KBM-7 (cell line): ENCODE results near the gene PRR7.

ENCODE experiments used
- DNase-seq: peaks from one replicate; pipeline ENCODE4 v3.0.0-alpha.2; 2015
- in situ Hi-C: fragments of 300-500 bp; cut with MboI; formaldehyde crosslinking; loops from 2 replicates; pipeline ENCODE4 v1.14.3; 2020; ENCODE audit warnings: low sequenced_read_pairs, low pct_unique_long_range_greater_than_20kb, mixed read lengths

Gene PRR7

GRCh38 chr5:177421062-177421798 is 25.4 kb upstream of the PRR7 start:
- in situ Hi-C loops = no loop called here
- no peak for DNase-seq

- in situ Hi-C loops = no loop called here
- no peak for DNase-seq
These were observed 22.9 kb upstream of the PRR7 start for GRCh38 chr5:177423671-177424070.

GRCh38 chr5:177425196-177425800 is 21.3 kb upstream of the PRR7 start:
- DNase-seq = no peak
- in situ Hi-C loops = no loop called here

GRCh38 chr5:177425801-177426565 is 20.6 kb upstream of the PRR7 start:
- peak; percentile 100 for DNase-seq
- in situ Hi-C loops = no loop called here

- in situ Hi-C loops = no loop called here
- DNase-seq = peak; percentile 28
These were observed 19.9 kb upstream of the PRR7 start, which contains the start of gene GRK6 for GRCh38 chr5:177426566-177427210. TSS of gene GRK6 (plus strand) at chr5:177426676. CDS start at chr5:177426846, 170 bp downstream.

GRCh38 chr5:177427211-177427822 is 19.3 kb upstream of the PRR7 start:
- peak; percentile 32 for DNase-seq
- in situ Hi-C loops = no loop called here

GRCh38 chr5:177427919-177428573 is 18.6 kb upstream of the PRR7 start:
- in situ Hi-C loops = no loop called here
- DNase-seq = peak; percentile 44

- DNase-seq = no peak
- in situ Hi-C loops = no loop called here
These were observed 17.9 kb upstream of the PRR7 start for GRCh38 chr5:177428574-177429217.

- peak; percentile 94 for DNase-seq
These were observed 17.2 kb upstream of the PRR7 start for GRCh38 chr5:177429248-177430040.

GRCh38 chr5:177430140-177430951 is 16.3 kb upstream of the PRR7 start:
- in situ Hi-C loops = no loop called here
- no peak for DNase-seq

More at GRCh38 chr5:177429248-177430040, 17.2 kb upstream of the PRR7 start:
- in situ Hi-C loops = no loop called here

- no peak for DNase-seq
- in situ Hi-C loops = no loop called here
These were observed 15.7 kb upstream of the PRR7 start for GRCh38 chr5:177430972-177431316.

GRCh38 chr5:177431317-177432142 is 15.1 kb upstream of the PRR7 start:
- DNase-seq = peak; percentile 43
- in situ Hi-C loops = no loop called here

- DNase-seq = no peak
- in situ Hi-C loops = no loop called here
These were observed 14.3 kb upstream of the PRR7 start for GRCh38 chr5:177432143-177432838.

- in situ Hi-C loops = no loop called here
- DNase-seq = no peak
These were observed 13.6 kb upstream of the PRR7 start for GRCh38 chr5:177432839-177433657.
